Renal cortical epithelial cell (primary cell): Measurements from ENCODE around the gene KRT75. TPM values are rescaled to one million over a fixed set of nuclear protein-coding genes. Genes with fewer than 3 reads are reported as not detected.
A peak's percentile ranks its signal among the peaks of the same experiment; 100 is the strongest.

Experiments used
- DNase-seq: peaks from one replicate; pipeline ENCODE4 v3.0.0-alpha.2; 2011; ENCODE audit warnings: low read depth
- total RNA-seq: library from RNA; depleted of rRNA; stranded (reverse); fragments of >200 nt; gene quantifications from 2 replicates; pipeline ENCODE4 v1.2.3, GENCODE V29; 2014

The KRT75 gene
- total RNA-seq, 1 donor from 2014 or later: not detected

- peak; percentile 78 for DNase-seq
These were observed 6.7 kb upstream of the KRT75 start for GRCh38 chr12:52440821-52441319.

GRCh38 chr12:52439845-52440244, 5.7 kb upstream of the KRT75 start:
- no peak for DNase-seq

- DNase-seq: no peak
These were observed 5.2 kb upstream of the KRT75 start for GRCh38 chr12:52439420-52439819.

GRCh38 chr12:52438305-52439301, 4.4 kb upstream of the KRT75 start:
- DNase-seq: no peak

GRCh38 chr12:52437508-52437907, 3.3 kb upstream of the KRT75 start:
- DNase-seq: no peak

- no peak for DNase-seq
These were observed 2.8 kb upstream of the KRT75 start for GRCh38 chr12:52436828-52437474.

GRCh38 chr12:52436000-52436827, 2.0 kb upstream of the KRT75 start:
- DNase-seq: peak; percentile 51

GRCh38 chr12:52435659-52435999, 1.5 kb upstream of the KRT75 start:
- no peak for DNase-seq

GRCh38 chr12:52434760-52435530, 774 bp upstream of the KRT75 start:
- DNase-seq: peak; percentile 19

- DNase-seq: no peak
These were observed 580 bp downstream of the KRT75 start for GRCh38 chr12:52433501-52434080.

- no peak for DNase-seq
These were observed 1.5 kb downstream of the KRT75 start for GRCh38 chr12:52432559-52433207.

- DNase-seq: no peak
These were observed 6.0 kb downstream of the KRT75 start for GRCh38 chr12:52428121-52428520.

GRCh38 chr12:52427083-52427482, 7.1 kb downstream of the KRT75 start:
- no peak for DNase-seq

GRCh38 chr12:52426034-52426433, 8.1 kb downstream of the KRT75 start:
- DNase-seq: no peak

- DNase-seq: no peak
These were observed 8.7 kb downstream of the KRT75 start for GRCh38 chr12:52425466-52425865.

GRCh38 chr12:52423661-52424500, 10.3 kb downstream of the KRT75 start:
- no peak for DNase-seq

GRCh38 chr12:52423035-52423434, 11.1 kb downstream of the KRT75 start:
- DNase-seq: no peak

- DNase-seq: peak; percentile 13
These were observed 14.5 kb downstream of the KRT75 start for GRCh38 chr12:52419656-52420055.

GRCh38 chr12:52418576-52419110, 15.5 kb downstream of the KRT75 start:
- no peak for DNase-seq
